ENCODE results near the gene NETO2. TPM values are rescaled to one million over a fixed set of nuclear protein-coding genes. Genes with fewer than 3 reads are reported as not detected.
"Not testable (repeated sequence)": the region's sequence is repeated elsewhere in the genome, so short reads cannot be mapped to it uniquely, and the experiment has no call there.

NETO2 gene
- total and polyA plus RNA-seq, 5 experiments from 2014 or later = 0.29 to 0.91 (median 0.38) TPM; not detected in 2

DNA sequence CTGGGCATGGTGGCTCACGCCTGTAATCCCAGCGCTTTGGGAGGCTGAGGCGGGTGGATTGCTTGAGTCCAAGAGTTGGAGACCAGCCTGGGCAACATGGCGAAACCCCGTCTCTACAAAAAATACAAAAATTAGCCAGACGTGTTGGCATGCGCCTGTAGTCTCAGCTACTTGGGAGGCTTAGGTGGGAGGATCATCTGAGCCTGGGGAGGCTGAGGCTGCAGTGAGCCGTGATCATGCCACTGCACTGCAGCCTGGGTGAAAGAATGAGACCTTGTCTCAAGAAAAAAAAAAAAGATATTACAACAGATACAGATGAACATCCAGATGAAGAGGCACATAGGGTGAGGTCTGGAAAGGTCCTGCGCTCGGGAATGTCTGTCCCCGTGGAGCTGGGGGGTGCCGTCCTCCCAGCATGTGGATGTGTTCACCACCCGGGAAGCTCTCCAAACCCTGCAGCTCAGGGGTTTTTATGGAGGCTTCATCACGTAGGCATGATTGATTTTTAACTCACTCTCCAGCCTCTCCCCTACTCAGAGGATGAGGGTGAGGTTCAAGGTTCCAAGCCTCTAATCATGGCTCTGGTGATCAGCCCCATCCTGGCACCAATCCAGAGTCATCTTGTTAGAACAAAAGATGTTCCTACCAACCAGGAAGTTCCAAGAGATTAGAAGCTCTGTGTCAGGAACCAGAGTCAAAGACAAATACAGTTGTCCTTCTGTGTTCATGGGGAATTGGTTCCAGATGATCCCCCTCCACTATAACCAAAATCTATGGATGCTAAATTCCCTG lies 85.3 kb downstream of the NETO2 start:
- Mint-ChIP-seq H3K27me3 (peaks cover 0 to 11% (median 1%) of the 10 kb centered on the region in 5 donors), H3K36me3 (peaks cover 0 to 8% (median 0%) of the 10 kb centered on the region in 3 donors), H3K4me1 (no peaks in the 10 kb centered on the region), H3K27ac (no peak overlapping the region), H3K4me3 (no peak overlapping the region), H3K9me3 (peaks cover 0 to 13% (median 2%) of the 10 kb centered on the region in 9 donors)
- POLR2A ChIA-PET = no interaction called here
- ATAC-seq (no peak), DNase-seq (no peak)

DNA sequence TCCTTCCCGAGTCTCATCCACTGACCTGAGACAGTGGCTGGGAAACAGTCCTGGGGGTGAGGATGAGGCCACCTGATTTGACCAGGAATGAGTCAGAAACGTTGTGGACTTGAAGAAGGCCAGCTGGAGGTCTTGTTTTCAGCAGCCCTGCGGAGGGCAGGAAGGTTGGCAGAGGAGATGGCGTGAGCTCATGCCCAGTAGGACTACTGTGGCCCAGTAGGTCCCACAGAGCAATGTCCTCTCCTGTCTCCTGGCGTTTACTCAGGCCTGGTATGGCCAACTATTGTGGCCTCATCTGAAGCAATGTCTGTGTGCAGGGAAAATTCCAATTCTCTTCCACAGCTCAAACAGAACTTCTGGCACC lies 86.1 kb downstream of the NETO2 start:
- no peak overlapping the region for H3K4me3 Mint-ChIP-seq
- peaks cover 0 to 11% (median 1%) of the 10 kb centered on the region in 5 donors for H3K27me3 Mint-ChIP-seq
- DNase-seq = no peak
- peaks cover 0 to 8% (median 1%) of the 10 kb centered on the region in 9 donors for H3K9me3 Mint-ChIP-seq
- POLR2A ChIA-PET = no interaction called here
- ATAC-seq = no peak
- no peaks in the 10 kb centered on the region for H3K4me1 Mint-ChIP-seq
- H3K36me3 Mint-ChIP-seq = peaks cover 0 to 2% (median 0%) of the 10 kb centered on the region in 3 donors
- H3K27ac Mint-ChIP-seq = no peak overlapping the region

DNA sequence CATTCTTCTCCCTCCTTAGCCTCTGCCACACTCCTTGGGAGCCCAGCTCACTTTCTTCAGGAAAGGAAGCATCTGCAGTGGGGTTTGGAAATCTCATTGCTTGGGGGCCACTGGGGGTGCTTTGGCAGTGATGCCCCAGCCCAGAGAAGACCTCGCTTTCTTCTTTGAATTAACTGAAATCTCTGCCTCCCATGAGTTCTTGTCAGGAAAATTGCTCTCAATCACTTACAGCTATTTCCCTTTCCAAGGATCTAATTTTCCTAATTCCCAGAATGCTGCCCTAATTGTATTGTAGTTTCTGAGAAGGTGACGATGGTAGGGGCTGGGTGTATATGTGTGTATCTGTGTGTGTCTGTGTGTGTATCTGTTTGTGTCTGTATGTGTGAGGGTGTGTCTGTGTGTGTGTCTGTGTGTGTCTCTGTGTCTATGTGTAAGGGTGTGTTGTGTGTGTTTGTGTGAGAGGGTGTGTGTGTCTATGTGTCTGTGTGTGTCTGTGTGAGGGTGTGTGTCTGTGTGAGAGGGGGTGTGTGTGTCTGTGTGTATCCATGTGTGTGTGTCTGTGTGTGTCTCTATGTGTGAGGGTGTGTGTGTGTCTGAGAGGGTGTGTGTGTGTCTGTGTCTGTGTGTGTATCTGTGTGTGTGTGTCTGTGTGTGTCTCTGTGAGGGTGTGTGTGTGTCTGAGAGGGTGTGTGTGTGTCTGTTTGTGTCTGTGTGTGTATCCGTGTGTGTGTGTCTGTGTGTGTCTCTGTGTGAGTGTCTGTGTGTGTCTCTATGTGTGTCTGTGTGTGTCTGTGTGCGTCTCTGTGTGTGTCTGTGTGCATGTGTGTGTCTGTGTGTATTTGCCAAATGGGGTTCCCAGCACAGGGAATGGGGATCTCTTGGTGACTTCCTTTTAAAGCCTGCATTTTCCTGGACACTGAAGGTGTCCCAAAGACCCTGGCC lies 86.8 kb downstream of the NETO2 start:
- H3K27ac Mint-ChIP-seq = no peak overlapping the region
- H3K4me1 Mint-ChIP-seq = no peaks in the 10 kb centered on the region
- POLR2A ChIA-PET = no interaction called here
- H3K36me3 Mint-ChIP-seq = no peaks in the 10 kb centered on the region
- H3K9me3 Mint-ChIP-seq = peaks cover 0 to 1% (median 0%) of the 10 kb centered on the region in 9 donors
- no peak for DNase-seq
- ATAC-seq = no peak
- H3K27me3 Mint-ChIP-seq = peaks cover 0 to 11% (median 1%) of the 10 kb centered on the region in 5 donors
- H3K4me3 Mint-ChIP-seq = no peak overlapping the region

DNA sequence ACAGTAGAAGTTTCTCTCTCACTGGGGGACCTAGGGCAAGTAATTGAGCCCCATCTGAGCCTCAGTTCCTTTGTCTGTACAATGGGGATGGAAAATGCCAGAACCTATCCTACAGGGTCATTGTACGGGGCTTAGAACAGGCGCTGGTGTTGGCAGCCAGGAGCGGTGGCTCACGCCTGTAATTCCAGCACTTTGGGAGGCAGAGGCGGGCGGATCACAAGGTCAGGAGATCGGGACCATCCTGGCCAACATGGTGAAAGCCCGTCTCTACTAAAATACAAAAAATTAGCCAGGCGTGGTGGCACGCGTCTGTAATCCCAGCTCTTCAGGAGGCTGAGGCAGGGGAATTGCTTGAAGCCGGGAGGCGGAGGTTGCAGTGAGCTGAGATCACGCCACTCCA lies 87.7 kb downstream of the NETO2 start:
- H3K4me3 Mint-ChIP-seq, ATAC-seq, H3K9me3 Mint-ChIP-seq, H3K4me1 Mint-ChIP-seq, DNase-seq, H3K36me3 Mint-ChIP-seq, H3K27ac Mint-ChIP-seq: not testable (repeated sequence)
- H3K27me3 Mint-ChIP-seq = peaks cover 0 to 11% (median 1%) of the 10 kb centered on the region in 5 donors
- POLR2A ChIA-PET = interaction anchor here (0.6 kb wide), 1 partner anchor 51 kb away, joined by 3 read pairs; no protein-coding TSS in a partner anchor

DNA sequence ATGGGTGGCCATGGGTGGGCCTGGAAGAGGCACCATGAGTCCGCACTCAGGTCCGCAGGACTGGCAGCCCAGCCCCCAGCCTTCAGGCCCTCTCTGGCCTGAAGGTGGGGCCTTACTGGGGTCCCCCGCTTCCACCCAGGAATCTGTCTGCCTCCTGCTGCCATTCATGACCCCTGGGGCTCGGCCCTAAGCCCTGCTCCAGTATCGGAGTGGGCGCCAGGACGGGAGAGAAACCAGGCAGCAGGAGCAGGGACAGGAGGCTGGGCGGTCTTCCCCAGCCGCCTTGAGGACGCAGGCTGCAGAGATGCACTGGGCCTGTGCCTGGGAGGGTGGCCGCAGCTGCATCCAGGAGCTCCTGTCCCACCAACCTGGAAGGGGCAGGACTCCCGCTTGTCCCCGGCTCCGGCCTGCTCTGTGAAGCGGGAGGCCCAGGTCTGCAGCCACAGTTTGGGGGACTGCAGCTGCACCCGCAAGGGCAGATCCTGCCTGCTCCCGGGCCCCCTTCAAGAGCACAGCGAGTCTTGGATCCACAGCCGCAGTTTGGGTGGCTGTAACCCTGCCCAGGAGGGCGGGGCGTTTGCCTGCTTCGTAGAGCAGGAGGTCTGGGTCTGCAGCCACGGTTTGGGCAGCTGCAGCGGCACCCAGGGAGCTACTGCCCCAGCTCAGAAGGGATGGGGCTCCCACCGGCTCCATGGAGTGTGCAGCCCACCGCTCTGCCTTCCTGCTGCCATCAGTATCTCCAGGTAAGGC lies 88.4 kb downstream of the NETO2 start:
- ATAC-seq (no peak), DNase-seq (no peak)
- POLR2A ChIA-PET = interaction anchor here (0.6 kb wide), 1 partner anchor 50 kb away, joined by 3 read pairs; no protein-coding TSS in a partner anchor
- Mint-ChIP-seq H3K4me1 (no peaks in the 10 kb centered on the region), H3K4me3 (no peak overlapping the region), H3K27ac (no peak overlapping the region), H3K36me3 (no peaks in the 10 kb centered on the region), H3K27me3 (peaks cover 0 to 11% (median 1%) of the 10 kb centered on the region in 5 donors), H3K9me3 (no peaks in the 10 kb centered on the region)

DNA sequence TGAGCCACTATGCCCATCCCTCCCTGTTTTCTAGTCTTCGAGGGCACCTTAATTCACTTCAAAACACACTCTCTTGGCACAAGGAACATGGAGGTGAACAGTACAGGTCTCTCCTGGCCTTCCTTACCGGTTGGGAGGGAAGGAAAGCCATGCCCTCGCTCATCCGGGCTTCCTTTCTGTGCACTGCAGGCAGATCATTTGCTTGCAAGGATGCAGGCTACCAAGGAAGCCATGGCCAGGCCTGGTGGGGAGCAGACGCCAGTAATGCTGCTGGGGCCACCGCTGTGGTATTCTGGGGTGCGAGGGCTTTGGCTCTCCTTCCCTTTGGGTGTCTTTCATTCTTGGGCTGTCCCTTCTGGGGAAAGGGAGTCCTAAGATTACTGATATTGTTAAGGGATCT lies 89.4 kb downstream of the NETO2 start:
- ATAC-seq (no peak), DNase-seq (no peak)
- Mint-ChIP-seq H3K27ac (no peak overlapping the region), H3K27me3 (peaks cover 0 to 7% (median 2%) of the 10 kb centered on the region in 5 donors), H3K4me1 (no peaks in the 10 kb centered on the region), H3K9me3 (no peaks in the 10 kb centered on the region), H3K36me3 (no peaks in the 10 kb centered on the region), H3K4me3 (no peak overlapping the region)
- POLR2A ChIA-PET = no interaction called here

DNA sequence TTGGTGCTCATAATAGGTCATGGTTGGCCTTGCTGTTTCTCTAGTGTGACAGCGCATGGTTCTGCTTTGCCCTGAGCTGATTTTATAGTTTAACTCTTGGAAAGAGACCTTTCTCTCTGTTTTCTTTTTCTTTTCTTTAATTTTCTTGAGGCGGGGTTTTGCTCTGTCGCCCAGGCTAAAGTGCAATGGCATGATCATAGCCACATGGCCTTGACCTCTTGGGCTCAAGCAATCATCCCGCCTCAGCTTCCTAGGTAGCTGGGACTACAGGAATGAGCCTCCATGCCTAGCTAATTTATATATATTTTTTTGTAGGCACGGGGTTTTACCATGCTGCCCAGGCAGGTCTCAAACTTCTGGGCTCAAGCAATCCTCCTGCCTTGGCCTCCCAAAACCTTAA lies 89.8 kb downstream of the NETO2 start:
- Mint-ChIP-seq H3K4me3 (no peak overlapping the region), H3K4me1 (no peaks in the 10 kb centered on the region), H3K9me3 (no peaks in the 10 kb centered on the region), H3K27me3 (peaks cover 0 to 7% (median 2%) of the 10 kb centered on the region in 5 donors), H3K36me3 (no peaks in the 10 kb centered on the region), H3K27ac (no peak overlapping the region)
- ATAC-seq = no peak
- POLR2A ChIA-PET = no interaction called here
- DNase-seq = no peak

DNA sequence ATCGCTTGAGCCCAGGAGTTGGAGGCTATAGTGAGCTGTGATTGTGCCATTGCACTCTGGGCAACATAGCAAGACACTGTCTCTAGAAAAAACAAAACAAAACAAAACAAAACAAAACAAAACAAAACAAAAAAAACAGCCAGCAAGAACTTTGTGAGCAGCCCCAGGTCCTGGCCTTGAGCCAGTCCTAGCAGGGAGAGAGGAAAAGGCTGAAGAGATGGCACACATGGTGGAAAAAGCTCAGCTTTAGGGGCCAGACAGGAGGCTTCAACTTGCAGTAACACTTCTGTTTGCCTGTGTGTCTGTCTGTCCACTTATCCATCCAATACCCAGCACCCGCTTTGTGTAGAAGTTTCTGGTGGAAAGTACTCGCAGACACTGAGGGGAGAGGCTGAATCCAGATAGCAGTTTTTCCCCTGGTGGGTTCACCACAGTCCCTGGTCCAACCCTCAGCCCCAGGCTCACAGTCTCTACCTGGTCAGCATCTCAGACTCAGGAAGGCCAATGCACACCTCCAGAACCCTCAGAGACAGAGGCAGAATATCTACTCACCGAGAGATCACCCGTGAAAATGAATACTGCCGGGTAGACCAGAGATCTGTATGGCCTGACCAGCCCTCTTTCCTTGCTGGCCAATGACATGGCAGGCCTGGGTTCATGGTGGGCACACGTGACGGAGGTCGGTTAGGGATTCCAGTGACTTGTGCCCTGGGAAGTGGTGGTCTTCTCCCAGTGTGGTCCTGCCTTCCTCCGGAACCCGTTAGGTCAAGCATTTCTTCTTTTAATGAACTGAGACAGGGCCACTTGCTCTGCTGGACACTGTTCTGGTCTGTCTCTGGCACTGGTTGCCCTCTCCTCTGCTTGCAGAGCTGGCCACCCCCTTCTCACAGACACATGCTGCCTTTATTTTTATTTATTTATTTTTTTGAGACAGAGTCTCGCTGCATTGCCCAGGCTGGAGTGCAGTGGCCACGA lies 90.8 kb downstream of the NETO2 start:
- H3K27me3 Mint-ChIP-seq = peaks cover 0 to 6% (median 2%) of the 10 kb centered on the region in 5 donors
- no peak overlapping the region for H3K27ac Mint-ChIP-seq
- DNase-seq (no peak), ATAC-seq (no peak)
- H3K4me3 Mint-ChIP-seq = no peak overlapping the region
- no peaks in the 10 kb centered on the region for H3K4me1 Mint-ChIP-seq
- H3K9me3 Mint-ChIP-seq = no peaks in the 10 kb centered on the region
- POLR2A ChIA-PET = no interaction called here
- no peaks in the 10 kb centered on the region for H3K36me3 Mint-ChIP-seq

DNA sequence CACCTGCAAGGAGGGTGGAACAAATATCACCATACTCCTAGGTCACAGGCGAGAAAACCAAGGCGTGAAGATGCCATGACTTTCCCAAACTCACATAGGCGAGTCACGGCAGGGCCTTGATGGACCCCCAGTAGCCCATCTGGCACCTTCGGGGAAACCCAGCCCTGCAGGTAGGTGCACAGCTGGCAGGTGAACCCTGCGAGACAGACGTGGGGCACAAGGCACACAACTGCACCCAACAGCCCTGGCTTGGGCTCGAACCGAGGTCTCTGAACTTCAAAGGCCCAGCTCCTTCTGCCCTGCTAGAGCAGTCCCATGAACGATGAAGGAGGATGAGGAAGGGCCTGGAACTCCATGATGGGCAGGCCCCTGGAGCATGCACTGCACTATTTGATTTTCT lies 92.7 kb downstream of the NETO2 start:
- Mint-ChIP-seq H3K27ac (no peak overlapping the region), H3K27me3 (peaks cover 0 to 6% (median 0%) of the 10 kb centered on the region in 5 donors), H3K4me1 (peaks cover 0 to 3% (median 1%) of the 10 kb centered on the region in 4 donors), H3K36me3 (no peaks in the 10 kb centered on the region), H3K9me3 (no peaks in the 10 kb centered on the region), H3K4me3 (no peak overlapping the region)
- POLR2A ChIA-PET = no interaction called here
- ATAC-seq (no peak), DNase-seq (no peak)

DNA sequence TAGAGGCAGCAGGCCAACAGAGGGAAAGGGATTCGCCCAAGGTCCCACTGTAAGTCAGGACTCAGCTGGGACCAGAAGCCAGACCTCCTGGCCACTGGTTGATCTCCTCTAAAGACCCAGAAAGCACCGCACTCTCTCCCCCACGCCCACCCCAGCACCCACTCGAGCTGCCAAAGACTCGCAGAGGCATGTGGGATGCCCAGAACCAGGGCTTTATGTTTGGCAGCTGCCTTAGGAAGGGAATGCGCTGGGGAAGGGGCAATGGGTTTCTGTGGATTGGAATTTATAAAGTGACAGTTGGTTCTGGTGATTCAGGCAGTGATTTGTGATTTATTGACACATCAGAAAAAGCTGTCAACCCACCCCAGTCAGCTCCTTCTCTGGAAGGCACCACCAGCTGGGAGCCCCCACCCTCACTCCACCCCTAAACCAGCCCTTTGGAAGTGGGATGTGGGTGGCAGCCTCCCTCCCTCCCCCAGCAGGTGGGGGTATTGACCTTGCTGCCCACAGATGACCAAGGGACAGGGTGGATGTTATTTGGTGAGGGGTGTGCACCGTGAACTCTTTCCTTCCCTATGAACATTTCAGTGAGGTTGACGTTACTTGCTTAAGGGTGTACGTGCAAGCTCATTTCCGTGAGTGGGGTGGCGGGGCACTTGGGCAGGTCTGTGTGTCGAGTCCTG lies 93.7 kb downstream of the NETO2 start:
- ATAC-seq = no peak
- Mint-ChIP-seq H3K4me3 (no peak overlapping the region), H3K36me3 (no peaks in the 10 kb centered on the region), H3K9me3 (no peaks in the 10 kb centered on the region), H3K27ac (no peak overlapping the region), H3K27me3 (peaks cover 0 to 6% (median 0%) of the 10 kb centered on the region in 5 donors), H3K4me1 (peaks cover 3 to 12% (median 10%) of the 10 kb centered on the region in 4 donors)
- POLR2A ChIA-PET = no interaction called here
- DNase-seq = no peak

DNA sequence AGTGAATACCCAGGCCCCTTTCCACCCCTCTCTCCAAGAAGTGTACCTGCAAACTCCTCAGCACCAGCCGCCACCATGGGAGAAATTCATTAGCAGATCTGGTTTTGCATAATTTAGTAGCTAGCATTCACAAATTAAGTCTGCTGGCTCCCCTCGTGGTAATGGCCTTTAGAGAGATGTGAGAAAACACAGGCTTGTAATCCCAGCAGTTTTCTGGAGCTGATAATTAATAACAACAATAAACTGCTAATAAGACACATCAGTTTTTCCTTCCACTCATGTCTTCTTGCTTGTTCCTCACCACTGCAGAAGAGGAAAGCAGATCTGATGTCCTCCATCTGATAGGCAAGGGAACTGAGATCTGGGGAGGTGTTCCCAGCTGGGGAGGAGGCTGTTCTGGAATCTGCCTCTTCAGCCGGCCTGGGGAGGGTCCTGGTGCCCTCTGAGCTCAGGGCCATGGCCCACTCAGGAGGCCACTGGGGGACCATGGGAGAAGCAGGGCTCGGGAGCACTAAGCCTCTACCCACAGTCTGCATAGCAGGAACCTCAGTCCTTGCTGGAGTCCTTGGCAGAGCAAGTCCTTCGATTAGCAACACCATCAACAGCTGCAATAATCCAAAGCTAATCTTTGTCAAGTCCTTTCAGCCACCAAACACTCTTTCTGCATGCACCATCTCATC lies 96.1 kb downstream of the NETO2 start:
- POLR2A ChIA-PET = no interaction called here
- no peak for DNase-seq
- Mint-ChIP-seq H3K36me3 (no peaks in the 10 kb centered on the region), H3K9me3 (no peaks in the 10 kb centered on the region), H3K27me3 (peaks cover 0 to 4% (median 0%) of the 10 kb centered on the region in 5 donors), H3K4me1 (peaks cover 3 to 15% (median 14%) of the 10 kb centered on the region in 4 donors), H3K4me3 (no peak overlapping the region), H3K27ac (peak overlapping the region in 2 of 10 donors; percentile 12 to 24)
- ATAC-seq = no peak

Measured in naive thymus-derived CD8-positive, alpha-beta T cell (primary cell).